Activated T-cell treated with anti-CD3 and anti-CD28 coated beads, Interleukin-2, amount 50 U/mL, for 48 hours (primary cell): ENCODE data around the gene HYAL3.
A peak's percentile ranks its signal among the peaks of the same experiment; 100 is the strongest.
"Not testable (repeated sequence)": the region's sequence is repeated elsewhere in the genome, so short reads cannot be mapped to it uniquely, and the experiment has no call there.

Experiments used
- DNase-seq, 2 experiments: peaks; one replicate each; pipeline ENCODE4 v3.0.0-alpha.2; 2020

The HYAL3 gene

GRCh38 chr3:50268703-50269451 lies 30.3 kb downstream of the HYAL3 start, which contains the start of gene SEMA3B:
Gene SEMA3B (plus strand): TSS chr3:50269147. CDS start chr3:50269241, 94 bp downstream.
- DNase-seq = no peak

GRCh38 chr3:50268276-50268675 lies 30.9 kb downstream of the HYAL3 start:
- no peak for DNase-seq

GRCh38 chr3:50267280-50267913 lies 31.8 kb downstream of the HYAL3 start:
- DNase-seq = no peak

GRCh38 chr3:50266836-50267235 lies 32.4 kb downstream of the HYAL3 start:
- no peak for DNase-seq

- no peak for DNase-seq
These were observed 33.2 kb downstream of the HYAL3 start for GRCh38 chr3:50266017-50266416.

GRCh38 chr3:50265571-50265970 lies 33.6 kb downstream of the HYAL3 start:
- no peak for DNase-seq

GRCh38 chr3:50264964-50265485 lies 34.2 kb downstream of the HYAL3 start:
- no peak for DNase-seq

GRCh38 chr3:50264383-50264963 lies 34.7 kb downstream of the HYAL3 start:
- no peak for DNase-seq

- no peak for DNase-seq
These were observed 35.5 kb downstream of the HYAL3 start for GRCh38 chr3:50263478-50264382.

- DNase-seq = no peak
These were observed 36.4 kb downstream of the HYAL3 start for GRCh38 chr3:50262778-50263177.

GRCh38 chr3:50262200-50262599 lies 37.0 kb downstream of the HYAL3 start:
- DNase-seq = not testable (repeated sequence)

- no peak for DNase-seq
These were observed 37.7 kb downstream of the HYAL3 start for GRCh38 chr3:50261505-50261904.

- DNase-seq = no peak
These were observed 38.2 kb downstream of the HYAL3 start for GRCh38 chr3:50260942-50261441.

GRCh38 chr3:50260027-50260941 lies 38.9 kb downstream of the HYAL3 start:
- peak; percentile 91 to 95 for DNase-seq

GRCh38 chr3:50259432-50260026 lies 39.7 kb downstream of the HYAL3 start:
- no peak for DNase-seq

GRCh38 chr3:50258979-50259378 lies 40.2 kb downstream of the HYAL3 start:
- DNase-seq = no peak

GRCh38 chr3:50258029-50258680 lies 41.0 kb downstream of the HYAL3 start:
- no peak for DNase-seq

- DNase-seq = peak; percentile 71 to 72
These were observed 42.0 kb downstream of the HYAL3 start for GRCh38 chr3:50256978-50257890.

GRCh38 chr3:50255251-50255615 lies 44.0 kb downstream of the HYAL3 start:
- DNase-seq = no peak
